Measurements from ENCODE around the gene AHRR.
A peak's percentile ranks its signal among the peaks of the same experiment; 100 is the strongest.

AHRR gene

DNA sequence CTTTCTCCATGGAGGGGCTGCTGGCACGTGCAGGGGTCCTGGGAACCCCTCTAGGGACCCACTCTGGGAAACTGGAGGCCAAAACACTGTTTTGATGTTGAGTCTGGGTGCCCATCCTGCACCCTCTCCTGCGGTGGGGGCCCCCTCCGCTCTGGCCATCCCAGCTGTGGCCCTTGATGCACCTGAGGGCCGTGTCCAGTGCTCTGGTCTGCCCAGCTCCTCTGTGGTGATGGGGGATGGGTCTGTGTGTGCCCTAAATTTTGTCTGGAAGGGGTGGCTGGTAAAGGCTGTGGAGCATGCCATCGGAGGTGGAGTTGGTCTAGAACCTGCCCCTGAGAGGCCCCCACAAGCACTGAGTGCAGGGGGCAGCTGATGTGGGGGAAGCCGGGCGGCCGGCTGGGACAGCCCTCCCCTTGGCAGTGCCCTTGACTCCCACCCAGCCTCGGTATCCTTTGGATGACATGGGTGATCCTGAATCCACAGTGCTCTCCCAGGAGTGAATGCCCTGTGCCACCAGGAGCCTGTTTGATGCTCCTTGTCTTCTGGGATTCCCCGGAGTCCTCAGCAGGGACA lies 26.3 kb downstream of the AHRR start:
- Histone ChIP-seq H4K20me1 (ENCODE audit: insufficient read depth, low read length) (no peaks in the 10 kb centered on the region), H3K27ac (ENCODE audit: low read depth, low read length, poor library complexity, severe bottlenecking) (no peak overlapping the region), H3K9ac (ENCODE audit: low read length) (no peak overlapping the region), H3K4me2 (ENCODE audit: low read length) (no peak overlapping the region), H3K4me3 (ENCODE audit: low read depth, low read length, poor library complexity, severe bottlenecking) (no peak overlapping the region), H3K27me3 (ENCODE audit: insufficient read depth, low read length) (no peaks in the 10 kb centered on the region; the same call in 1 of the 2 replicates), H3K4me1 (ENCODE audit: insufficient read depth, low read length, severe bottlenecking) (peaks cover 16% of the 10 kb centered on the region), H3K36me3 (ENCODE audit: insufficient read depth, low read length) (peaks cover 8% of the 10 kb centered on the region; the same call in 1 of the 2 replicates), H3K9me2 (ENCODE audit: low read depth, low read length) (no peaks in the 10 kb centered on the region), H3K9me3 (ENCODE audit: low read length) (no peaks in the 10 kb centered on the region), H2AFZ (ENCODE audit: low read length) (no peak overlapping the region), H3F3A (ENCODE audit: insufficient read depth, low read length) (no peaks in the 10 kb centered on the region), H3K79me2 (ENCODE audit: insufficient read depth, low read length) (no peaks in the 10 kb centered on the region)
- TF ChIP-seq EZH2 (IDR thresholded peaks at IDR 0.05; ENCODE audit: borderline replicate concordance, low read length) (no peak), CTCF (IDR thresholded peaks at IDR 0.05; ENCODE audit: low read length) (no peak)

- no peak overlapping the region for H3K9ac ChIP-seq (ENCODE audit: low read length)
- H3K27ac ChIP-seq (ENCODE audit: low read depth, low read length, poor library complexity, severe bottlenecking) = no peak overlapping the region
- peaks cover 16% of the 10 kb centered on the region for H3K4me1 ChIP-seq (ENCODE audit: insufficient read depth, low read length, severe bottlenecking)
- no peaks in the 10 kb centered on the region for H3K79me2 ChIP-seq (ENCODE audit: insufficient read depth, low read length)
- H2AFZ ChIP-seq (ENCODE audit: low read length) = no peak overlapping the region
- H3F3A ChIP-seq (ENCODE audit: insufficient read depth, low read length) = no peaks in the 10 kb centered on the region
- no peak overlapping the region for H3K4me3 ChIP-seq (ENCODE audit: low read depth, low read length, poor library complexity, severe bottlenecking)
- no peaks in the 10 kb centered on the region; the same call in 1 of the 2 replicates for H3K27me3 ChIP-seq (ENCODE audit: insufficient read depth, low read length)
- H3K9me3 ChIP-seq (ENCODE audit: low read length) = no peaks in the 10 kb centered on the region
- TF ChIP-seq EZH2 (IDR thresholded peaks at IDR 0.05; ENCODE audit: borderline replicate concordance, low read length) (no peak), CTCF (IDR thresholded peaks at IDR 0.05; ENCODE audit: low read length) (no peak)
- H3K4me2 ChIP-seq (ENCODE audit: low read length) = no peak overlapping the region
- H3K36me3 ChIP-seq (ENCODE audit: insufficient read depth, low read length) = peaks cover 8% of the 10 kb centered on the region; the same call in 1 of the 2 replicates
- H3K9me2 ChIP-seq (ENCODE audit: low read depth, low read length) = no peaks in the 10 kb centered on the region
- no peaks in the 10 kb centered on the region for H4K20me1 ChIP-seq (ENCODE audit: insufficient read depth, low read length)
These were observed 27.2 kb downstream of the AHRR start for GRCh38 chr5:348726-349125.

DNA sequence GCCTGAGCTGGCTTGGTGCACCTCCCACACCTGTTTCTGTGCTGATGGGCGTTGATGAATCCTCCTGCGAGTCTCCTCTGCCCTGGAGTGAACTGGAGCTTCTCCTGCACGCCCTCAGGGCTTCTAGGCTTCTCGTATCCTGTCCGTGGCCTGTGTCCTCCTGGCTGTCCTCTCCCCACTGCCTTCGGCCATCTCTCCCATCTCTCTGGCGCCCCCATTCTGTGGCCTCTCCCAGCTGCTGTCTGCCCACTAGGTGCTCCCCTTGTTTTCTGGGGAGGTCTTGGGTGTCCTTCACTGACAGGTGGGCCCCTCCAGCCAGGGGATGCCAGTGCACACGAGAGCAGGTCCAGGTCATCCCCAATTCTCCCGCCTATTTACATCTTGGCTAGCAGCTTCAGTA lies 28.8 kb downstream of the AHRR start:
- H3K9me2 ChIP-seq (ENCODE audit: low read depth, low read length) = no peaks in the 10 kb centered on the region
- no peaks in the 10 kb centered on the region for H3F3A ChIP-seq (ENCODE audit: insufficient read depth, low read length)
- no peaks in the 10 kb centered on the region for H4K20me1 ChIP-seq (ENCODE audit: insufficient read depth, low read length)
- peaks cover 8% of the 10 kb centered on the region for H3K36me3 ChIP-seq (ENCODE audit: insufficient read depth, low read length)
- no peak overlapping the region for H3K4me2 ChIP-seq (ENCODE audit: low read length)
- H3K4me3 ChIP-seq (ENCODE audit: low read depth, low read length, poor library complexity, severe bottlenecking) = no peak overlapping the region
- H3K27ac ChIP-seq (ENCODE audit: low read depth, low read length, poor library complexity, severe bottlenecking) = no peak overlapping the region
- no peak overlapping the region for H2AFZ ChIP-seq (ENCODE audit: low read length)
- no peaks in the 10 kb centered on the region; the same call in 1 of the 2 replicates for H3K27me3 ChIP-seq (ENCODE audit: insufficient read depth, low read length)
- no peak overlapping the region for H3K9ac ChIP-seq (ENCODE audit: low read length)
- H3K9me3 ChIP-seq (ENCODE audit: low read length) = no peaks in the 10 kb centered on the region
- H3K79me2 ChIP-seq (ENCODE audit: insufficient read depth, low read length) = no peaks in the 10 kb centered on the region
- peaks cover 16% of the 10 kb centered on the region for H3K4me1 ChIP-seq (ENCODE audit: insufficient read depth, low read length, severe bottlenecking)
- TF ChIP-seq EZH2 (IDR thresholded peaks at IDR 0.05; ENCODE audit: borderline replicate concordance, low read length) (no peak), CTCF (IDR thresholded peaks at IDR 0.05; ENCODE audit: low read length) (peak; percentile 31; the same call in 1 of the 2 replicates)
